NCI-H1105 (cell line): ENCODE measurements around the gene ZNF425.
"Not testable (repeated sequence)": the region's sequence is repeated elsewhere in the genome, so short reads cannot be mapped to it uniquely, and the experiment has no call there.

Experiments used
- DNase-seq: peaks from one replicate; lab custom pipeline; 2025; lab: John Stamatoyannopoulos, UW

Gene ZNF425

GRCh38 chr7:149133028-149133710 lies 7.0 kb upstream of the ZNF425 start:
- DNase-seq = no peak

GRCh38 chr7:149130572-149131198 lies 4.6 kb upstream of the ZNF425 start:
- DNase-seq = no peak

- peak; percentile 23 for DNase-seq
Observed at GRCh38 chr7:149126662-149127266, 640 bp upstream of the ZNF425 start.

- no peak for DNase-seq
Observed at GRCh38 chr7:149125189-149125862, 798 bp downstream of the ZNF425 start.

GRCh38 chr7:149109969-149110368 lies 16.2 kb downstream of the ZNF425 start:
- no peak for DNase-seq

DNA sequence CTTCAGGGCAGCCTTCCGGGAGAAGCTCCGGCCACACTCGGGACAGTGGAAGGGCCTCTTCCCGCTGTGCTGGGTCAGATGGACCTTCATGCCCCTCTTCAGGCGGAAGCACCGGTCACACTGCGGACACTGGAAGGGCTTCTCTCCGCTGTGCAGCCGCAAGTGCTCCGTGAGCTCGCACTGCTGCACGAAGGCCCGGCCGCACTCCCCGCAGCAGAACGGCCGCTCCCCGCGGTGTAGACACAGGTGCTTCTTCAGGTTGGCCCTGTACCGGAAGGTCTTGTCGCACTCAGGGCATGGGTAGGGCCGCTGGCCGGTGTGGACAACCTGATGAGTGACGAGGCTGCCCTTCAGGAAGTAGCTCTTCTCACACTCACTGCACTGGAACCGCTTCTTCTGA lies 21.4 kb downstream of the ZNF425 start:
- DNase-seq = no peak

DNA sequence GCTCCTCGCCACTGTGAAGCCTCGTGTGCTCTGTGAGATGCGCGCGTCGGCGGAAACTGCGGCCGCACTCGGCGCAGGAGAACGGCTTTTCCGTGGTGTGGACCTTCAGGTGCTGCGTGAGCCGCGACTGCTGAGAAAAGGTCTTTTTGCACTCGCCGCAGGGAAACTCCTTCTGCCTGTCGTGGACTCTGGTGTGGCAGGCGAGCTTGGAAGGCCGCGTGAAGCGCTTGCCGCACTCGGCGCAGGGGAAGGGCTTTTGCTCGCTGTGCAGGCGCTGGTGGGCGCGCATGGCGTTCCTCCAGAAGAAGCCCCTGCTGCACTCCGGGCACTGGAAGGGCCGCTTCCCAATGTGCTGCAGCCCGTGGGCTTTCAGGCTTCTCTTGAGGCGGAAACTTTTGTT lies 21.9 kb downstream of the ZNF425 start:
- no peak for DNase-seq

- DNase-seq = no peak
Observed at GRCh38 chr7:149103424-149103823, 22.7 kb downstream of the ZNF425 start.

DNA sequence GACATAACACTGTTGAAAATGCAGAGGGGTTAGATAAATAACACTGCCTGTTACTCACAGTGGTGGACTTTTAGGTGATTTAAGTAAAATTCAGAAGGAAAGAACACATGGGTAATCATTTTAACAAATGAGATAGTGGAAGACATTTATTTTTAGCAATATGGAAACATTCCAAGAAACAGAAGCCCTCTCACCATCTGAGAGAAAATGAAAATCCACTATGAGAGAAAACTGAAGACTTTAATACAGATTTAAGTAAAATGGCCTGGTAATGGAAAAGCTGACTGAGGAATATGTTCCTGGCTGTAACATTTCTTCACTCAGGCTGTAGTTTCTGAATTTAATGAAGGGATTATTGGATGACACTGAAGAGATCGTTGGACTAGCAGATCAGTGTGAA lies 23.5 kb downstream of the ZNF425 start:
- DNase-seq = no peak

- DNase-seq = no peak
Observed at GRCh38 chr7:149100821-149101220, 25.3 kb downstream of the ZNF425 start.

DNA sequence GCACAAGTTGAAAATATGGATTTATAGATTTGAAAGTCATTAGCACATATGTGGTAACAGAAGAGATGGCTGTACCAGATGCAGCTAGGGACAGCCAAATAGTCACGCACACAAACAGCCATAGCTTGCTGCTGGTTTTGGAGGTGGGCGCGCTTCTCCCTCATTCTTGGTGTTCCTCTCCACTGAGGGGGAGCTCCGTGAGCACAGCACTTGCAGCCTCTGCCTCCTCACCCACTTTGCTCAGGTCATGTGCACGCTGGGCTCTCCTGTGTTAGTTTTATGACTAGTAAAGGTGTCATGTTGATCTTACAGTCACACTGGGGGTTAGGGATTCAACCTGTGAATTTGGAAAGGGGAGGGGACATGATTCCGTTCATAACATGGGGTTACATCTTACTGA lies 27.1 kb downstream of the ZNF425 start:
- DNase-seq = no peak

- DNase-seq = no peak
Observed at GRCh38 chr7:149097088-149097487, 29.0 kb downstream of the ZNF425 start.

- DNase-seq = no peak
Observed at GRCh38 chr7:149093228-149093627, 32.9 kb downstream of the ZNF425 start.

- not testable (repeated sequence) for DNase-seq
Observed at GRCh38 chr7:149092244-149092643, 33.9 kb downstream of the ZNF425 start.

- DNase-seq = peak; percentile 91
Observed at GRCh38 chr7:149090397-149091195, 35.5 kb downstream of the ZNF425 start, which contains the start of gene ZNF786. TSS of gene ZNF786 (minus strand) at chr7:149090718. CDS start at chr7:149090640, 78 bp downstream.

DNA sequence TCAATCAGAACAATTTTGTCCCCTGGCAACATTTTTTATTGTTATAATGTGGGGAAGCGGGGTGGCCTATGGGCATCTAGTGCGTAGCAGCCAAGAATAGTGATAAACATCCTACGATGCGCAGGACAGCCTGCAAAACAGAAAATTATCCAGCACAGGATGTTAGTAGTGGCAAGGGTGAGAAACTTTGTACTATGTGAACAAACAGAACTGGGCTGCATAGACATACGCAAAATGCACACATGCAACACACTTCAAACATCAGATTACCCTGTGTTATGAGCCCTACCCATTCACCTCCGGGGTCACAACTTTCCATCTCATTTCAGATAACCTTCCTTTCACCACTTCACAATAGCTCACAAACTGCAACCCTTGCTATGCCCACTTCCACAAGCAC lies 38.7 kb downstream of the ZNF425 start:
- DNase-seq = no peak

- no peak for DNase-seq
Observed at GRCh38 chr7:149085866-149086265, 40.3 kb downstream of the ZNF425 start.

- DNase-seq = no peak
Observed at GRCh38 chr7:149084407-149084806, 41.7 kb downstream of the ZNF425 start.

GRCh38 chr7:149081914-149082313 lies 44.2 kb downstream of the ZNF425 start:
- no peak for DNase-seq

DNA sequence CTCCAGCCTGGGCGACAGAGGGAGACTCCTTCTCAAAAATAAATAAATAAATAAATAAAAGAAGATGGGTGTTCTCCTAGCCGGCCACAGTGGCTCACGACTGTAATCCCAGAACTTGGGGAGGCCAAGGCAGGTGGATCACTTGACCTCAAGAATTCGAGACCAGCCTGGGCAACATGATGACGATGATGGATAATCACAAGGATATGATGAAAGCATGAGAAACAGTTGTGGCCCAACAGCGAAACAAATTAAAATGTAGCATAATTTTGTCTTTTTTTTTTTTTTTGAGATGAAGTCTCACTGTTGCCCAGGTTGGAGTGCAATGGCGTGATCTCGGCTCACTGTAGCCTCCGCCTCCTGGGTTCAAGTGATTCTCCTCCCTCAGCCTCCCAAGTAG lies 48.5 kb downstream of the ZNF425 start:
- DNase-seq = no peak

- DNase-seq = no peak
Observed at GRCh38 chr7:149075286-149075685, 50.8 kb downstream of the ZNF425 start.
